Raji (cell line): ENCODE data around the gene CDH22.

Source experiments
- POLR2A ChIP-seq: IDR thresholded peaks from 2 replicates; pipeline ENCODE4 v1.6.1; 2011; ENCODE audit warnings: low read depth, low read length, control low read depth; ENCODE audit not compliant: insufficient read depth

CDH22 gene

DNA sequence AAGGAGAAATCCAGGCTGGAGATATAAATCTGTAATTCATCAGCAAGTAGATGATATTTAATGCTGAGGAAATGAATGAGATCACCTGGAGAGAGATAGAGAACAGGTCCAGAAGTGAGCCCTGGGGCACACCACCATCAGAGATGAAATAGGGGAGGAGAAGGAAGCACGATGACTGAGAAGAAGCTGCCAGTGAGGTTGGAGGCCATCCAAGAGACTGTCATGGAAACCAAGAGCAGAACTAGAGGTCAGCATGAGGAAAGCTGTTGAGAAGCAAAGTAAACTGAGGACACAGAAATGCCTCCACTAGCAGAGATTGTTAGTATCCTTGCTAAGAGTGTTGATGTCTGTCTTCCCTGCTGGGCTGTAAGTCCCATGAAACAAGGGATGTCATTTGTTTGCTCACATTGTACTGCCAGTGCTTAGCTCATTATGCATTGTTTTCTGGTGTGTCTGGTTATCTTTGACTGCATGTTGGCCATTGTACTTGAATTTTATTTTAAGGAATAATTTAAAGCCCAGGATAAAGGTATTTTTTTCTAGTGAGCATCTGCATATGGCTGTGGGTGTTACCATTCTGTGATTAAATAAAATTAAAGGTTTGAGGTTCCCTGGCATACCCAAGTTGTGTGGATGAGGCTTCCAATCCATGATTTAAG lies 35.8 kb downstream of the CDH22 start:
- TF ChIP-seq POLR2A = no peak

DNA sequence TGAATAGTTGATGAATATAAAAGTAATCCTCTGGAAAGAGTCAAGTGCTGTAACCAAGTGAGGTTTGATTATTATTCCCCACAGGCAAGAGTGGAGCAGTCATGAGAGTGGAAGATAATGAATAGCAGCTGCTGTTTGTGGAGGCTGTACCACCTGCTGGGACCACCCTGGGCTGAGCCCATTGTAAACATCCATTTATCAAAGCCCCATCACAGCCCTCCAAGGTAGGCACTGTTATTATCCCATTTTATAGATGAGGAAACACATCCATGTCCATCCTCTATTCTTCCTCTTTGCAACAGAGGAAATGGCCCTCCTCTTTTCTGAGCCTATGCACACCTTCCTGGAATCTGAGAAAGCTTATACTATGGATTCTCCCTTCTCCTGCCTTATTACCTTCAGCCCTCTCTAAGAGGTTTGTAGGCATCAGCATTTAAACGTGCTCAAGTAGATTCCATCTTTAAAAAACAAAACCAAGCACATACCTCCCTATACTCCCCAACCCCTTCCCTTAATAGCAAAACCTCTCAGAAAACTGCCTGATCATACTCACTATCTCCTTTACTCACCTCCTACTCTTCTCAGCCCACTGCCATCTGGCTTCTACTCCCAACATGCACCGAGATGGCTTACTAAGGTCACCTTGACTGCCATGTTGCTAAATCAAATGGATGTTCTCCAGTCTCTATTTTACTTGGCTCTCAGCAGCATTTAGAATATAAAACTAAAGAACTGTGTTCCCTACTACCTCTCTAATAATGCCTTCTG lies 37.1 kb downstream of the CDH22 start:
- no peak for TF ChIP-seq POLR2A

DNA sequence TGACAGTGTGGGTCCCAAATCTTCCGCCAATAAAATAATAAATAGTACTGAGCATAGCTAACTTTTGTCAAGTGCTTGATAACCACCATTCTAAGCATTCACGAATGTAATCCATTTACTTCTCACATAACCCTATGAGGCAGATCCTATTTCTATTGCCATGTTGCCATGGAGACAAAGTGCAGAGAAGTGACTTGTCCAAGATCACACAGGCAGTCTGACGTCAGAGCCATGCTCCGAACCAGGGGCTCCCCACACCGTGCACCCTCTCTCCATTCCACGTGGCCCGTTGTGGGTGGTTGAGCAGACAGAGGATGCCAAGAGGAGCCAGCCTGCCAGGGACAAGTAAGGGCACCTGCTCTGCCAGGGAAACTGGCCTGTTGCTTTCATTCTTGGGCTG lies 38.9 kb downstream of the CDH22 start:
- no peak for TF ChIP-seq POLR2A

DNA sequence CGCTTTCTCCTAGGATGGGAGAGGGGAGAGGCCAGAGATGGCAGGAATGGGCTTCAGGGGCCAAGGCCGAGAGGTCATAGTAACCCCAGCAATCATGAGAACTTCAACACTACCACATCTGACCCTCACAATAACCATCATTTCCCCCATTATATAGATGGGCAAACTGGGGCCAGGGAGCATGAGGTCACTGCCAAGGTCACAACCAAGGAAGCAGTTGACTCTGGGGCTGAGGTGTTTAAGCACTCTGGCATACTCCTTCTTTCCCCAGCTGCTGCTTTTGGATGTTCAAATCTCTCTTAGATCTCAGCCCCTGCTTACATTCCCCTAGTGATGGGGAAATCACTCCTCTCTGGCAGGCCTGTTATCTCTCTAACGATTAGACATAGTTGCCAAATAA lies 39.6 kb downstream of the CDH22 start:
- TF ChIP-seq POLR2A = no peak

DNA sequence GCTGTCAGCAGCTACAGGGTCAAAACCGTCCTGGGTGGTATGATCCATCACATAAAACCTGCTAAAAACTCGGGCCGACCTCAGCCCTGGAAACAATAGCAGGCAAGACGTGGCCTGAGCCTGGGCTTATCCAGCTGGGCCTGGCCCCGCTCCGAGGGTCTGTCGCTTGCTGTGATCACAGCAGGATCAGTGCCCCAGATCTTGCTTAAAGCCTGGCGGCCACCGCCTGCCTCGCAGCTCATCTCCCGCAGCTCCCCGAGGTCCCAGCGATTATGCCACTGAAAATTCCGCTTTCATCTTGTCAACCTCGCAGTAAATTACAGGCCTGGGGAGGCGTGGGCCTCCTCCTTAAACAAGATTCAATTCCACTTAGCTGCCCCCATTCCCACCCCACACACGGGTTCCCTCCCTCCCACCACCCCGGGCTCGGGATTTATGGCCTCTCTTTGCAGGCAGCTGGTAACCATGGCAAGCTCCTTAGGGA lies 40.1 kb downstream of the CDH22 start:
- no peak for TF ChIP-seq POLR2A

DNA sequence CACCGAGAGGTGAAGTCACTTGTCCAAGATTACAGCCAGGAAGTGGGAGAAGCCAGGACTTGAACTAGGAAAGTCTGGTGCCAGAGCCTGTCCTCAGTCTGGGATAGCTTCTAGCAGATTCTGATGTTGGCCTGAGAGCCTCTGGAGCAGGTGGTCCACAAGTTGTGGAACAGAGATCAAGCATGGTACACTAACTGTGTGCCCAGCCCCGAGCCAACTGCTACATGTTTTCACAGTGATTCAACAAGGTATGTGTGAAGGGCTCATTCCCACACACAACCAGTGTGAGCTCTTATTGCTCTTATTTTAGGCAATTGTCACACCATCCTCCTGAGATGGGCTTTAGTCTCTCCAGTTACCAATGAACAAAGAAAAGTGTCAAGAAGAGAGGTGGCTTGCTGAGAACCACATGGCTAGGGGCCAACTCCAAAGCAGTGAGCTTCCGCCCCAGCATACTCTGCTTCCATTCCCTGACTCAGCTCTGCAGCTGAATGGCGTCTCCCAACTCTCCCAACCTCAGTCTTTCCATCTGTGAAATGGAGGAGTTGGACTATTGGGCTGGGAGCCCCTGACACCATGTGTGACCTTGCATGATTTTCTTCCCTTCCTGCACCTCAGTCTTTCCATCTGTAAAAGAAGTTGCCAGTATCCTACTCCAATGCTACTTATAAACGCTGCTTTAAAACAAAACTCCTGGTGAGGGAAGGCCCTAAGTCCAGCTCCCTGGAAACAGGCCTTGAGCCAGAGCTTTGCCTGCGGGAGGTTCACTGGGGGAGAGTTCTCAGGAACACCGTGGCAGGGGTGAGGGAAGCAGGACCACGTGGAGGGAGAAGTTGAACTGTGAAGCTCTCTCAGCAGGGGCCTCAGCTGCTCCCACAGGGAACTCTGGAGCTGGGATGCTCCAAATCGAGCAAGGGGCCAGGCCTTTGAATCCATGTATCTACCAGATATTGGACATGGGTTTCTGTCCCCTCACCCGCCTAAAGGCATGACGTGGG lies 40.9 kb downstream of the CDH22 start:
- TF ChIP-seq POLR2A = no peak

DNA sequence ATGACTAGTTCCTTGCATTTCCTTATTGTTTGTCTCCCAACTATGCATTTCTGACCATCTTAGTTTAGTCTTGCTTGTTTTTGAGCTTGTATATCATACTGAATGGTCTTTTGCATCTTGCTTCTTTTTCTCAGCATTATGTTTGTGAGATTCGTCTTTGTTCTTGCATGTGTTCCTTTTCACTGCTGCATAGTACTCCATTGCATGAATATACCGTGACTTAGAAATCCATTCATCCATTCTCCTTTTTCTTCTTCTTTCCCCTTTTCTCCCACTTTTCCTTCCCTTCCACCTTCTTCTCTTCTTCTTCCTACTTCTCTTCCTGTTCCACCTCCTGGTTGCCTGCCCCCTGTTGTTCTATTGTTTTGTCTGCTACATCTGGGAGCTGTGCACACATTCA lies 42.8 kb downstream of the CDH22 start:
- no peak for TF ChIP-seq POLR2A

DNA sequence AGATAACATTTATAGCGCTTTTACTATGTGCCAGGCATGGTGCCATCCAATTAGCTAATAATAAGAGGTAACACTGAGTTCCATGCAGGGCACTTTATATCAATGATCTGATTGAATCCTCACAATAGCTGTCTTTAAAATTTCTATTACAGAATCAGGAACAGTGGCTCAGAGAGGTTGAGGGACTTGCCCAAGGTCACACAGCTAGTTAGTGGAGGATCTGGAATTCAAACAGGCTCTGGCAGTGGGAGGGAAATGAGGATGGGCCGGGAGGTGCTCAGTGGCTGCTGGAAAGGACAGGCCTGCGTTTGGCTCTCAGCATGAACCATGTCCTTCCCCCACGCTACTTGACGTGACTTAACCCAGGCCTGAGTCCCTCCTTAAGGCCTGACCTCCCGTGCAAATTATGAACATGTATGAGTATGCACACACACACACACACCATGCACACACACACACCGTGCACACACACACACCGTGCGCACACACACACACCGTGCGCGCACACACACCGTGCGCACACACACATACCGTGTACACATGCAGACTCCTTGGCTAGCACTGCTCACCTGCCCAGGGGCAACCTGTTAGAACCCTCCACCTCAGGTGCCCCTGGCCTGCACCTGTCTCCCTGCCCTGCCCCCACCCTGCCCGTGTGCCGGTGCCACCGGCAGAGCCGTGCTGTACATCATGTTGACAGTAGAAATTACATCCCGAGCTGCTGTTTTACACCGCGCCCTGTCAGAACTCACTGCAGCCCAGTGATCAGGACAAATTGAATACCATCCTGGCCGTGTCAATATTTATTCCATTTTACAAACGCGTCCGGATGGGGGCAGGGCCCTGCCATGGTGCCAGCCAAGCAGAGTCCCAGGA lies 43.7 kb downstream of the CDH22 start:
- TF ChIP-seq POLR2A = no peak

DNA sequence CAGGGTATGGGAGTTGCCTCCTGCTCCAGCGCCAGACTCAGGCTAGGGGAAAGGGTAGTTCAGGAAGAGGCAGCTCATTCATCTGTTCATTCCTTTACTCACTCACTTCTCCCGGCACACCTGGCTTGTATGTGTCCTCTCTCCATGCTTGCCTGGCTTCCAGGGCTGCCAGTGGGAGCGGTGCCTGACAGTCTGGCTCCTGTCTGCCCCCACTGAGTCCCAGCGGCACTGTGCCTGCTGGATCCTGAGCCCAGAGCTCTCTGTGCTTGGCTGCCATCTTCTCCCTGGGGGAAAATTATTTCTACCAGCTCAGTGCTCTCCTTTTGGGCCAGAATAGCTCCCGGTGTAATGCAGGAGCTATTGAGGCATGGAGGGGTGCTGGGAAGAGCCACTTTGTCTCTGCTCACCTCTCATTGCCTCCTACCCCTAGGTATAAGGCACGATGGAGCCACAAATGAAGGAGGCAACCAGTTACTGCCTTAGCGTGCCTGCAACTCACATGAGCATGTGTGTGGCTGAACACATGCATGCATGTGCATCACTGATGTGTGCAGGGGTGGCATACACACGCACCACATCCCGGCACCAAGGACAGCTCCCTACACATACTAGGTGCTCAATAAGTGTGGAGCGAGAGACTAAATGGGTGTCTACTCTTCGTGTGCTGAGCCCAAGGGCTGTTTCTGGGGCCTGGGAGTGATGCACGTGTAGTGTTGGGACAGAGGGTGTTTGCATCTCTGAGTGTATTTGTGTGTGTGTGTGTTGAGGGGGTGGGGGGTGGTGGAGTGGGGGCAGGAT lies 46.6 kb downstream of the CDH22 start:
- no peak for TF ChIP-seq POLR2A

DNA sequence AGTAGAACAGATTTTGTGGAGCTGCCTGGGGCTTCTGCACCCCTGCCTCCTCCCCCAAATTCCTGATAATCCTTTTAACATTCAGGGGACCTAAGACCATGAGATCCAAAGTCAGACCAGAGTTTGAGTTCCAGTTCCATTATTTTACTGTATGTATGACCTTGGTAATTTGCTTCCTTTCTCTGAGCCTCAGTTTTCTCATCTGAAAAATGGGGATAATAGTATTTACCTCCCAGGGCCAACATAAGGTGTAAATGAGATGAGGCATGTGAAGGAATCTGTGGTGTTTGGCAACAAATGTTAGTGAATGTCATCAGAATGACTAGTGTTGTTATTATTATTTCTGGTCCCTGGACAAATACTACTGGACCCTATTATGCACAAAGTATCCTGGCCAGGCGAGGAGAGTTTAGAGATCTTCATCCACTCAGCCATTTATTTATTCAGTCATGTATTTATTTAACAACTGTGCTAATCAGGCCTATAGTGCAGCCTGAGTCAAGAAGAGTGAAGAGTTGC lies 47.3 kb downstream of the CDH22 start:
- TF ChIP-seq POLR2A = no peak

DNA sequence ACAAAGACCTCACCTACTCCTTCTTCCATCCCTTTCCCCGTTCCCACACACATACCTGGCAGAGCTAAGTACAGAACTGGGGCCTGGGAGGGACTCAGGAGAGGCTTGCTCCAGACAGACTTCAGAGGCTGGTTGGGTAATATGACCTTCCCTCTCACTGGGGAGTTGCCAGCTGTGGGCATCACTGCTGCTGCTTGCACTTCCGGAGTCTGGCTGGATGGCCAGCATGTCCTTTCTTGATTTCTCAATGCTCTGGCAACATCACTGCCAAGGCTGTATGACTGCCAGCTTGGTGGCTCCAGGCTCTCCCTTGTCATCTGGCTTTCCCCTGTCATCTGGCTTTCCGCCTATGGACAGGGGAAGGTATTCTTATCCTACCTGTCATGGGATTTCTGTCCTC lies 47.8 kb downstream of the CDH22 start:
- TF ChIP-seq POLR2A = no peak

DNA sequence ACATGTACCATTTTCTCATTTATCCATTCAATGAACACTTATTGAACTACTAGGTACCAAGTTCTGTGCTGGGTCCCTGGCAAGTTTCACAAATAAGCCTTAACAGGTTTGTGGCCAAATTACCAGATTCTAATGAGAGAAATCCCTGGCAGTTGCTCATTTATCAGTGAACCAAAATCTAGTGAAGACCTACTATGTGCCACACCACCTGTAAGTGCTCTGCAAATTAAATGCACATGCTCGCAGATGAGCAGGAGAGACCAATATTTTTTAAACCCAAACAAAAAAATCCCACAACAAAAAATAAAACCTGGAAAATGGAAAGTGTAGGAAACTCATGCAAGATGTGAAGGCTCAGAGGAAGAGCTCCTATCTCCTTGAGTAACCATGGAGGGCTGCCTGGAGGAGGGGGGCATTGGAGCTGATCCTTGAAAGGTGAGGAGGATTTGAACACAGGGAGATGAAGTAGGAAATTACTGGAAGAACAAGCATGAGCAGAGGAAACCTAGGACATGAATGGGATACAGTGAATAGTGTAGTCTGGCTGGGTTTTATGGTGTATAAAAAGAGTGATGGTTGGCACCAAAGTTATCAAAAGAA lies 48.9 kb downstream of the CDH22 start:
- TF ChIP-seq POLR2A = no peak

DNA sequence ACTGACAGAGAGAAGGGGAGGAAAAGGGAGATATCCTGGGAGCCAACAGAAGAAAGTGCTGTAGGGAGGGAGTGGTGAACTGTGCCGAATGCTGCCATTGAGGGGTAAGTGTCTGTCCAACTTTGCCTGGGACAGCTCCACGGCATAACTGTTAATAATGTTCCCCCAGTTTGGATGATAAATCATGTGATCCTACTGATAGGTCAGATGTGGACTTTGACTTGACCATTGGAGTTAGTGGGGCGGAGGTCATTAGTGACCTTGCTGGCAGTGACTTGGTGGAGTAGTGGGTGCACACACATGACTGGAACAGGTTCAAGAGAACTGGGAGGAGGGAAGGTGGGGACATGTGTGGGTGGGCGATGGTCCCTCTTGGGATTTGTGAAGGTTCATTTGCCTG lies 50.4 kb downstream of the CDH22 start:
- TF ChIP-seq POLR2A = no peak
